B cell (primary cell): ENCODE measurements around the gene ACSL4. TPM values are rescaled to one million over a fixed set of nuclear protein-coding genes. Genes with fewer than 3 reads are reported as not detected.

Source experiments
- ATAC-seq: fragments of 200-7000 bp; cut with Tn5 transposase; one replicate; pipeline ENCODE4 v1.10.0; 2021; ENCODE audit warnings: low read depth, mild to moderate bottlenecking, moderate number of reproducible peaks, moderate library complexity
- CTCF ChIA-PET: fragments of 350-600 bp; sonication (Branson Sonifier 250); formaldehyde crosslinking; loops from one replicate; lab custom pipeline; 2021; ENCODE audit warnings: antibody characterized with exemption, inconsistent platforms; lab: Charles Lee
- POLR2A ChIA-PET: fragments of 350-600 bp; sonication (Branson Sonifier 250); formaldehyde crosslinking; loops from one replicate; lab custom pipeline; 2021; ENCODE audit warnings: antibody characterized with exemption; lab: Charles Lee
- DNase-seq: peaks from one replicate; pipeline ENCODE4 v3.0.0; 2013
- H2AFZ ChIP-seq: 2 replicates; pipeline ENCODE4 v1.6.1; 2012; ENCODE audit warnings: mild to moderate bottlenecking, low read depth, low read length; ENCODE audit not compliant: insufficient read depth, poor library complexity, severe bottlenecking
- H3K27ac ChIP-seq, 2 donors: 1 replicate in 1 of 2; 2 replicates in 1 of 2; pipeline ENCODE4 v1.5.1; 2012 to 2013; ENCODE audit warnings: low read length in 2 of 2, mild to moderate bottlenecking in 2 of 2, moderate library complexity in 1 of 2
- H3K27me3 ChIP-seq, 4 experiments: fragments of 200-600 bp in 1 of 4; sonication (generic) in 1 of 4; replicated peaks in 1 of 4; 1 replicate in 2 of 4; 2 replicates in 2 of 4; pipeline versions ENCODE4 v1.6.1 to v1.7.0; 2013 to 2016; ENCODE audit warnings: low read length in 3 of 4, mild to moderate bottlenecking in 2 of 4, mixed read lengths in 1 of 4, moderate library complexity in 1 of 4; ENCODE audit not compliant: insufficient read depth in 4 of 4, control insufficient read depth in 3 of 4; ENCODE audit errors: control extremely low read depth in 1 of 4
- H3K36me3 ChIP-seq, 2 experiments: replicated peaks in 1 of 2; 1 replicate in 1 of 2; 2 replicates in 1 of 2; pipeline versions ENCODE4 v1.6.1 to v1.7.1; 2013; ENCODE audit warnings: low read length in 1 of 2; ENCODE audit not compliant: insufficient read depth in 2 of 2, control insufficient read depth in 1 of 2; ENCODE audit errors: control extremely low read depth in 1 of 2, extremely low read depth in 1 of 2
- H3K4me1 ChIP-seq, 2 donors: fragments of 200-600 bp in 1 of 2; sonication (generic) in 1 of 2; 1 replicate in 1 of 2; 2 replicates in 1 of 2; pipeline versions ENCODE4 v1.5.1 to v1.6.1; 2013 to 2017; ENCODE audit warnings: low read length in 2 of 2; ENCODE audit not compliant: control insufficient read depth in 2 of 2, insufficient read depth in 2 of 2
- H3K4me2 ChIP-seq: replicated peaks from 2 replicates; pipeline ENCODE3; 2012; ENCODE audit warnings: mild to moderate bottlenecking, low read depth, low read length; ENCODE audit not compliant: poor library complexity, severe bottlenecking
- H3K4me3 ChIP-seq, 5 experiments: fragments of 200-600 bp in 1 of 5; sonication (generic) in 1 of 5; 1 replicate in 3 of 5; 2 replicates in 2 of 5; pipeline versions ENCODE4 v1.5.1 to v1.7.0; 2011 to 2016; ENCODE audit warnings: low read length in 4 of 5, mild to moderate bottlenecking in 4 of 5, low read depth in 2 of 5, control low read depth in 1 of 5, moderate library complexity in 1 of 5; ENCODE audit not compliant: insufficient read depth in 1 of 5; ENCODE audit errors: control extremely low read depth in 1 of 5, extremely low read depth in 1 of 5
- H3K79me2 ChIP-seq: fragments of 200-600 bp; sonication (generic); one replicate; pipeline ENCODE4 v1.6.0; 2016; ENCODE audit warnings: low read length; ENCODE audit not compliant: control insufficient read depth, insufficient read depth
- H3K9ac ChIP-seq: fragments of 200-600 bp; sonication (generic); 2 replicates; pipeline ENCODE4 v1.6.1; 2017; ENCODE audit warnings: mild to moderate bottlenecking, low read length, moderate library complexity
- H3K9me3 ChIP-seq, 3 donors: one replicate each; pipeline versions ENCODE4 v1.6.1 to v1.7.1; 2013; ENCODE audit warnings: low read length in 2 of 3; ENCODE audit not compliant: control insufficient read depth in 2 of 3, insufficient read depth in 1 of 3; ENCODE audit errors: control extremely low read depth in 1 of 3
- H4K20me1 ChIP-seq: 2 replicates; pipeline ENCODE4 v1.6.0; 2012; ENCODE audit warnings: mild to moderate bottlenecking, low read length; ENCODE audit not compliant: insufficient read depth, control insufficient read depth, poor library complexity, severe bottlenecking
- H3K27ac Mint-ChIP-seq: one replicate; pipeline ENCODE4 v1.8.0; 2021; ENCODE audit warnings: mixed read lengths
- H3K27me3 Mint-ChIP-seq: one replicate; pipeline ENCODE4 v1.8.0; 2021; ENCODE audit warnings: mixed read lengths
- H3K4me1 Mint-ChIP-seq: one replicate; pipeline ENCODE4 v1.8.0; 2021; ENCODE audit warnings: mixed read lengths
- H3K4me3 Mint-ChIP-seq: one replicate; pipeline ENCODE4 v1.8.0; 2021; ENCODE audit warnings: mixed read lengths
- H3K9me3 Mint-ChIP-seq: one replicate; pipeline ENCODE4 v1.8.0; 2022; ENCODE audit warnings: mixed read lengths; ENCODE audit not compliant: insufficient read depth
- CTCF ChIP-seq: fragments of 200-600 bp; IDR thresholded peaks from one replicate; pipeline ENCODE4 v1.8.0; 2022; ENCODE audit warnings: antibody characterized with exemption, mild to moderate bottlenecking
- EZH2 ChIP-seq: IDR thresholded peaks from 2 replicates; pipeline ENCODE4 v1.6.1; 2012; ENCODE audit warnings: borderline replicate concordance, low read depth, mild to moderate bottlenecking, moderate library complexity, low read length; ENCODE audit not compliant: insufficient read depth, poor library complexity, severe bottlenecking
- WGBS: methylation state at CpG from one replicate; pipeline ENCODE4 v1.1.5; 2013; ENCODE audit warnings: missing lambda C conversion rate; ENCODE audit not compliant: insufficient coverage; 5-methylcytosine and 5-hydroxymethylcytosine counted together
- intact Hi-C: fragments of 100-400 bp; cut with micrococcal nuclease; formaldehyde crosslinking; loops from one replicate; pipeline ENCODE4 v1.10.0; 2022
- polyA plus RNA-seq: library from polyadenylated mRNA; depleted of rRNA; stranded (reverse); fragments of >200 nt; gene quantifications from 2 replicates; pipeline ENCODE4 v1.2.3, GENCODE V29; 2012
- total RNA-seq, 2 donors: library from RNA; stranded (reverse); fragments of 120-200 nt in 1 of 2; gene quantifications; 1 replicate in 1 of 2; 2 replicates in 1 of 2; pipeline versions ENCODE4 v1.2.3 to v1.2.4, GENCODE V29; 2013 to 2022

Gene ACSL4
- total and polyA plus RNA-seq, 2 donors (not counting 1 experiment from before 2014, with no cell fraction given): 4.0 to 29.1 TPM

GRCh38 chrX:109716431-109717028, 16.5 kb downstream of the ACSL4 start:
- ATAC-seq (no peak), DNase-seq (no peak)
- TF ChIP-seq EZH2 (no peak), CTCF (no peak)
- Histone ChIP-seq H3K9ac (no peak overlapping the region), H4K20me1 (peaks cover 5% of the 10 kb centered on the region), H3K27ac (no peak overlapping the region), H3K9me3 (no peaks in the 10 kb centered on the region), H3K27me3 (no peaks in the 10 kb centered on the region), H3K4me2 (no peak overlapping the region), H2AFZ (no peak overlapping the region), H3K36me3 (peaks cover 0 to 5% of the 10 kb centered on the region in 2 experiments), H3K4me3 (no peak overlapping the region), H3K79me2 (peaks cover 37% of the 10 kb centered on the region), H3K4me1 (no peaks in the 10 kb centered on the region)
- no CpG with 5 or more reads among the region's 1 CpG for WGBS
- intact Hi-C loops: no loop called here
- Mint-ChIP-seq H3K27me3 (no peaks in the 10 kb centered on the region), H3K4me3 (no peak overlapping the region), H3K27ac (no peak overlapping the region), H3K4me1 (peaks cover 33% of the 10 kb centered on the region), H3K9me3 (no peaks in the 10 kb centered on the region)
- CTCF ChIA-PET: interaction anchor here (1.4 to 6.8 kb wide), 2 partner anchors 139 to 170 kb away, joined by 4 to 127 read pairs; no protein-coding TSS in a partner anchor
- POLR2A ChIA-PET: no interaction called here

DNA sequence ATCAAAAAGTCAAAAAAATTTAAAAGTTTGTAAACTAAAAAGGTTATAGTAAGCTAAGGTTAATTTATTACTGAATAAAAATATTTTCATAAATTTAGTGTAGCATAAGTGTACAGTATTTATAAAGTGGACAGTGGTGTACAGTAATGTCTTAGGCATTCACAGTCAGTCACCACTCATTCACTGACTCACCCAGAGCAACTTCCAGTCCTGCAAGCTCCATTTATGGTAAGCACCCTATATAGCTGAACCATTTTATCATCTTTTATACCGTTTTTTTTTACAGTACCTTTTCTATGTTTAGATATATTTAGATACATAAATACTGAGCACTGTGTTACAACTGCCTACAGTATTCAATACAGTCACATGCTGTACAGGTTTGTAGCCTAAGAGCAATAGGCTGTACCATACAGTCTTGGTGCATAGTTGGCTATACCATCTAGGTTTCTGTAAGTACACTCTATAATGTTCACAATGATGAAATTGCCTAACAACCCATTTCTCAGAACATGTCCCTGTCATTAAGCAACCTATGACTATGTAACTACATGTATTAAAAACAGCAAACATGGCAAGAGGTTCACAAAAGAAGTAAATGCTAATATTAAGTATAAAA, 18.6 kb downstream of the ACSL4 start:
- Histone ChIP-seq H3K4me2 (no peak overlapping the region), H4K20me1 (peaks cover 5% of the 10 kb centered on the region), H3K9me3 (no peaks in the 10 kb centered on the region), H3K36me3 (peaks cover 0 to 3% of the 10 kb centered on the region in 2 experiments), H3K9ac (no peak overlapping the region), H3K27me3 (no peaks in the 10 kb centered on the region), H3K4me3 (no peak overlapping the region), H3K79me2 (peaks cover 45% of the 10 kb centered on the region), H3K4me1 (peaks cover 3 to 6% of the 10 kb centered on the region in 2 donors), H3K27ac (no peak overlapping the region), H2AFZ (no peak overlapping the region)
- CTCF ChIA-PET: interaction anchor here (0.9 to 9.5 kb wide), 6 partner anchors 9 to 432 kb away, joined by 3 to 127 read pairs (median 16); partner anchors contain the start of gene ACSL4
- no CpG with 5 or more reads among the region's 1 CpG for WGBS
- Mint-ChIP-seq H3K4me1 (peaks cover 30% of the 10 kb centered on the region), H3K27ac (no peak overlapping the region), H3K9me3 (no peaks in the 10 kb centered on the region), H3K27me3 (no peaks in the 10 kb centered on the region), H3K4me3 (no peak overlapping the region)
- DNase-seq (no peak), ATAC-seq (no peak)
- no peak for TF ChIP-seq CTCF
- TF ChIP-seq EZH2: no peak
- POLR2A ChIA-PET: no interaction called here
- intact Hi-C loops: loop anchor here (5.0 kb wide), 1 partner anchor 433 kb away; no protein-coding TSS in a partner anchor
